HG02571 (cell line): ENCODE data around the gene IMP4.

Experiments
- ATAC-seq: cut with Tn5 transposase; IDR thresholded peaks from one replicate; pipeline ENCODE4 v1.9.1; 2021; ENCODE audit warnings: mild to moderate bottlenecking, moderate library complexity; ENCODE audit not compliant: unreplicated experiment

IMP4 gene

GRCh38 chr2:130391872-130392670 is 49.4 kb downstream of the IMP4 start:
- no peak for ATAC-seq

GRCh38 chr2:130393318-130393910 is 50.7 kb downstream of the IMP4 start:
- ATAC-seq: no peak
